Measurements from ENCODE around the gene ALDH1B1. TPM values are rescaled to one million over a fixed set of nuclear protein-coding genes. Genes with fewer than 3 reads are reported as not detected.

The ALDH1B1 gene
- total RNA-seq, 6 donors from 2014 or later, result 2.1 to 18.0 (median 8.5) TPM

GRCh38 chr9:38363589-38363925 is 28.9 kb upstream of the ALDH1B1 start:
- H3K36me3 ChIP-seq, result no peaks in the 10 kb centered on the region
- 38 to 39% methylated on average over 5 of the region's 5 CpGs for WGBS, 2 donors
- ATAC-seq (ENCODE audit: low FRiP score in 2 of 2), result peak in 1 of 2 donors; percentile 4
- TF ChIP-seq EP300 (IDR thresholded peaks at IDR 0.05) (no peak), POLR2AphosphoS5 (IDR thresholded peaks at IDR 0.05) (no peak), POLR2A (IDR thresholded peaks at IDR 0.05) (no peak), CTCF (IDR thresholded peaks at IDR 0.05) (no peak)
- H3K27ac ChIP-seq, result no peak overlapping the region
- no peak overlapping the region for H3K4me3 ChIP-seq
- no peak for DNase-seq
- H3K27me3 ChIP-seq, result no peaks in the 10 kb centered on the region
- H3K9me3 ChIP-seq, result no peaks in the 10 kb centered on the region
- peaks cover 3 to 9% (median 4%) of the 10 kb centered on the region in 4 donors for H3K4me1 ChIP-seq

- no peak for ATAC-seq (ENCODE audit: low FRiP score in 2 of 2)
These were observed 24.6 kb upstream of the ALDH1B1 start for GRCh38 chr9:38367898-38368297.

GRCh38 chr9:38368731-38369130 is 23.8 kb upstream of the ALDH1B1 start:
- no peak for ATAC-seq (ENCODE audit: low FRiP score in 2 of 2)
- DNase-seq, result no peak
- Histone ChIP-seq H3K9me3 (no peaks in the 10 kb centered on the region), H3K4me3 (no peak overlapping the region), H3K27ac (no peak overlapping the region), H3K27me3 (no peaks in the 10 kb centered on the region), H3K4me1 (no peaks in the 10 kb centered on the region), H3K36me3 (no peaks in the 10 kb centered on the region)
- TF ChIP-seq EP300 (IDR thresholded peaks at IDR 0.05), result no peak
- TF ChIP-seq POLR2AphosphoS5 (IDR thresholded peaks at IDR 0.05), result no peak
- TF ChIP-seq POLR2A (IDR thresholded peaks at IDR 0.05), result no peak
- no peak for TF ChIP-seq CTCF (IDR thresholded peaks at IDR 0.05)
- WGBS, 2 donors, result 64 to 77% methylated on average over 2 of the region's 2 CpGs

More at GRCh38 chr9:38367898-38368297, 24.6 kb upstream of the ALDH1B1 start:
- DNase-seq, result no peak
- no peak overlapping the region for H3K4me3 ChIP-seq
- no peaks in the 10 kb centered on the region for H3K9me3 ChIP-seq
- H3K4me1 ChIP-seq, result peaks cover 3 to 5% (median 4%) of the 10 kb centered on the region in 4 donors
- H3K27ac ChIP-seq, result no peak overlapping the region
- H3K27me3 ChIP-seq, result no peaks in the 10 kb centered on the region
- TF ChIP-seq CTCF (IDR thresholded peaks at IDR 0.05) (no peak), POLR2A (IDR thresholded peaks at IDR 0.05) (no peak), EP300 (IDR thresholded peaks at IDR 0.05) (no peak), POLR2AphosphoS5 (IDR thresholded peaks at IDR 0.05) (no peak)
- no peaks in the 10 kb centered on the region for H3K36me3 ChIP-seq

- TF ChIP-seq POLR2AphosphoS5 (IDR thresholded peaks at IDR 0.05), result no peak
- no peak for TF ChIP-seq POLR2A (IDR thresholded peaks at IDR 0.05)
- TF ChIP-seq CTCF (IDR thresholded peaks at IDR 0.05), result no peak
- TF ChIP-seq EP300 (IDR thresholded peaks at IDR 0.05), result no peak
- DNase-seq (peak; percentile 10 to 13), ATAC-seq (ENCODE audit: low FRiP score in 2 of 2) (no peak)
- Histone ChIP-seq H3K36me3 (no peaks in the 10 kb centered on the region), H3K27ac (no peak overlapping the region), H3K4me3 (no peak overlapping the region), H3K4me1 (no peaks in the 10 kb centered on the region), H3K9me3 (no peaks in the 10 kb centered on the region), H3K27me3 (no peaks in the 10 kb centered on the region)
- 56 to 61% methylated on average over 4 of the region's 4 CpGs for WGBS, 2 donors
These were observed 22.3 kb upstream of the ALDH1B1 start for GRCh38 chr9:38370176-38370575.

- 71 to 74% methylated on average over 2 of the region's 2 CpGs for WGBS, 2 donors
- H3K27me3 ChIP-seq, result no peaks in the 10 kb centered on the region
These were observed 21.0 kb upstream of the ALDH1B1 start for GRCh38 chr9:38371495-38371894.

More at GRCh38 chr9:38371495-38371894, 21.0 kb upstream of the ALDH1B1 start:
- H3K4me1 ChIP-seq, result no peaks in the 10 kb centered on the region
- H3K9me3 ChIP-seq, result no peaks in the 10 kb centered on the region
- H3K36me3 ChIP-seq, result no peaks in the 10 kb centered on the region
- peak; percentile 47 to 77 for ATAC-seq (ENCODE audit: low FRiP score in 2 of 2)
- peak in 1 of 2 donors; percentile 31 for DNase-seq
- no peak overlapping the region for H3K27ac ChIP-seq
- H3K4me3 ChIP-seq, result no peak overlapping the region
- TF ChIP-seq EP300 (IDR thresholded peaks at IDR 0.05), result no peak
- peak in 3 of 6 experiments; percentile 10 to 56 (median 38) for TF ChIP-seq CTCF (IDR thresholded peaks at IDR 0.05)

Measured in upper lobe of left lung (tissue), 6 donors.